Pons (tissue), 1 donor: ENCODE measurements around the gene RIPPLY3.
A peak's percentile ranks its signal among the peaks of the same experiment; 100 is the strongest.
"Not testable (repeated sequence)": the region's sequence is repeated elsewhere in the genome, so short reads cannot be mapped to it uniquely, and the experiment has no call there.

Source experiments
- DNase-seq: peaks from one replicate; pipeline ENCODE4 v3.0.0-alpha.2; 2016; ENCODE audit warnings: low spot score

Gene RIPPLY3

GRCh38 chr21:37017951-37018679 is 11.6 kb downstream of the RIPPLY3 start:
- DNase-seq, result no peak

- DNase-seq, result no peak
Observed at GRCh38 chr21:37026499-37026898, 20.0 kb downstream of the RIPPLY3 start.

GRCh38 chr21:37028570-37028969 is 22.1 kb downstream of the RIPPLY3 start:
- DNase-seq, result no peak

- no peak for DNase-seq
Observed at GRCh38 chr21:37030864-37031263, 24.4 kb downstream of the RIPPLY3 start.

GRCh38 chr21:37032293-37032692 is 25.8 kb downstream of the RIPPLY3 start:
- DNase-seq, result no peak

GRCh38 chr21:37032877-37033471 is 26.5 kb downstream of the RIPPLY3 start:
- no peak for DNase-seq

GRCh38 chr21:37034394-37034793 is 27.9 kb downstream of the RIPPLY3 start:
- DNase-seq, result not testable (repeated sequence)

GRCh38 chr21:37036177-37036576 is 29.7 kb downstream of the RIPPLY3 start:
- DNase-seq, result no peak

GRCh38 chr21:37039411-37040075 is 33.0 kb downstream of the RIPPLY3 start:
- no peak for DNase-seq

- no peak for DNase-seq
Observed at GRCh38 chr21:37040212-37040611, 33.7 kb downstream of the RIPPLY3 start.

- DNase-seq, result no peak
Observed at GRCh38 chr21:37041706-37042271, 35.3 kb downstream of the RIPPLY3 start.

- no peak for DNase-seq
Observed at GRCh38 chr21:37043818-37044217, 37.3 kb downstream of the RIPPLY3 start.

- no peak for DNase-seq
Observed at GRCh38 chr21:37044643-37045042, 38.1 kb downstream of the RIPPLY3 start.

GRCh38 chr21:37045149-37045548 is 38.6 kb downstream of the RIPPLY3 start:
- peak; percentile 32 for DNase-seq

GRCh38 chr21:37045556-37045955 is 39.1 kb downstream of the RIPPLY3 start:
- DNase-seq, result no peak

GRCh38 chr21:37047079-37047478 is 40.6 kb downstream of the RIPPLY3 start:
- no peak for DNase-seq

GRCh38 chr21:37049741-37050140 is 43.2 kb downstream of the RIPPLY3 start:
- not testable (repeated sequence) for DNase-seq

- no peak for DNase-seq
Observed at GRCh38 chr21:37055271-37055855, 48.9 kb downstream of the RIPPLY3 start.

GRCh38 chr21:37057614-37058013 is 51.1 kb downstream of the RIPPLY3 start:
- no peak for DNase-seq

- DNase-seq, result peak; percentile 29
Observed at GRCh38 chr21:37058261-37058660, 51.8 kb downstream of the RIPPLY3 start.

- no peak for DNase-seq
Observed at GRCh38 chr21:37059181-37059580, 52.7 kb downstream of the RIPPLY3 start.

GRCh38 chr21:37060296-37060695 is 53.8 kb downstream of the RIPPLY3 start:
- DNase-seq, result peak; percentile 57
